Tibial artery (tissue), 4 donors: ENCODE data around the gene JHY.
A peak's percentile ranks its signal among the peaks of the same experiment; 100 is the strongest.

Experiments
- DNase-seq, 2 donors: peaks; one replicate each; pipeline ENCODE4 v3.0.0-alpha.2; 2019
- H3K27ac ChIP-seq, 2 donors: fragments of 200-600 bp; sonication (generic) in 1 of 2; 1 replicate in 1 of 2; 2 replicates in 1 of 2; pipeline ENCODE4 v1.5.1; 2018 to 2019; ENCODE audit warnings: mild to moderate bottlenecking in 1 of 2
- H3K27me3 ChIP-seq, 2 donors: fragments of 200-600 bp; sonication (generic) in 1 of 2; one replicate each; pipeline versions ENCODE4 v1.5.1 to v1.6.0; 2016 to 2019
- H3K36me3 ChIP-seq, 3 donors: fragments of 200-600 bp; sonication (generic) in 2 of 3; one replicate each; pipeline ENCODE4 v1.5.1; 2016 to 2019; ENCODE audit warnings: mild to moderate bottlenecking in 2 of 3
- H3K4me1 ChIP-seq, 4 donors: fragments of 200-600 bp; sonication (generic) in 2 of 4; 1 replicate in 3 of 4; 2 replicates in 1 of 4; pipeline ENCODE4 v1.5.1; 2016 to 2019
- H3K4me3 ChIP-seq, 2 donors: fragments of 200-600 bp; sonication (generic) in 1 of 2; 1 replicate in 1 of 2; 2 replicates in 1 of 2; pipeline ENCODE4 v1.5.1; 2018 to 2019; ENCODE audit warnings: mild to moderate bottlenecking in 2 of 2
- H3K9me3 ChIP-seq, 3 donors: fragments of 200-600 bp; sonication (generic) in 1 of 3; one replicate each; pipeline ENCODE4 v1.5.1; 2016 to 2019
- intact Hi-C: fragments of 100-400 bp; cut with DNase I; formaldehyde crosslinking; loops from one replicate; pipeline ENCODE4 v1.15.0; 2023; ENCODE audit warnings: low total_unique reads
- TF ChIP-seq, protein P1 (sequence below), 2 experiments: fragments of 200-600 bp in 1 of 2; fragments of 450-650 bp in 1 of 2; IDR thresholded peaks; one replicate each; pipeline ENCODE4 v1.5.1; 2017 to 2019; ENCODE audit warnings: antibody characterized with exemption in 2 of 2, mild to moderate bottlenecking in 1 of 2, moderate library complexity in 1 of 2

JHY gene

DNA sequence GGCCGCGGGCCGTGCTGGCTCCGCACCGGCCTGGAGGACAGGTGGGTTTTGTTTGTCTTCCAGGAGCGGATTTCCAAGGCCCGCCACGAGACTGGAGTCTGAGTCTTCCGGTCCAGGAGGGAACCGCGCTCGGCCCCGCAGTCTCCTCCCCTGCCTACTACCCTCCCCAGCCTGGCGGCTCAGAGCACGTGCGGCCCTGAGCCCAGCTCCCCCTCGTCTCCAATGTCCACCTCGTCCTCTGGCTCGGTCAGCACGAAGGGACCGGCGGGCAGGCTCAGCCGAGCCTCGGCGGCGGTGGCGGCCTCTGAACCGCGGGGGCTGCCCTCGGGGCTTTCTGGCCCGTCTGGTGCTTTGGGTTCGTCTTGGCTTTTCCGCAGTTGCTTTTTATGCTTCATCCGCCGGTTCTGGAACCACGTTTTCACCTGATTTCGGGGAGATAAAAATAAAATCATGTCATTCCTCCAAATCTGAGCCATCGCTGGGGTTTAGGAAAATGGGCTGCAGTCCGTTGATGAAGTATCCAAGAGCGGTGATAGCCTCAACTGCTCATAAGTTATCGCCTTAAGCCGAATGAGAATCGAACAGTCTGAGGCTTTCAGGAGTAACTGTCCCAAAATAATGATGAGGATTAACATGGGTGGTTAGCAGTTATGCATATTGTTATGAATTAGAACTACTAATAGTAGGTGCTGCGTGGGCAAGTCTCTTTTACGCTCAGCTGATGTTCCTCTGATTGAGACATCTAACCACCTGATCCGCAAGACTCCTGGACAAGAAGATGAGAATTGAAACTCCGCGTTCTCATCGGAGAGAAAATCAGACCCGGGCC, 95.1 kb downstream of the JHY start:
- H3K4me3 ChIP-seq: peak overlapping the region in 1 of 2 donors; percentile 34
- TF ChIP-seq, protein P1, sequence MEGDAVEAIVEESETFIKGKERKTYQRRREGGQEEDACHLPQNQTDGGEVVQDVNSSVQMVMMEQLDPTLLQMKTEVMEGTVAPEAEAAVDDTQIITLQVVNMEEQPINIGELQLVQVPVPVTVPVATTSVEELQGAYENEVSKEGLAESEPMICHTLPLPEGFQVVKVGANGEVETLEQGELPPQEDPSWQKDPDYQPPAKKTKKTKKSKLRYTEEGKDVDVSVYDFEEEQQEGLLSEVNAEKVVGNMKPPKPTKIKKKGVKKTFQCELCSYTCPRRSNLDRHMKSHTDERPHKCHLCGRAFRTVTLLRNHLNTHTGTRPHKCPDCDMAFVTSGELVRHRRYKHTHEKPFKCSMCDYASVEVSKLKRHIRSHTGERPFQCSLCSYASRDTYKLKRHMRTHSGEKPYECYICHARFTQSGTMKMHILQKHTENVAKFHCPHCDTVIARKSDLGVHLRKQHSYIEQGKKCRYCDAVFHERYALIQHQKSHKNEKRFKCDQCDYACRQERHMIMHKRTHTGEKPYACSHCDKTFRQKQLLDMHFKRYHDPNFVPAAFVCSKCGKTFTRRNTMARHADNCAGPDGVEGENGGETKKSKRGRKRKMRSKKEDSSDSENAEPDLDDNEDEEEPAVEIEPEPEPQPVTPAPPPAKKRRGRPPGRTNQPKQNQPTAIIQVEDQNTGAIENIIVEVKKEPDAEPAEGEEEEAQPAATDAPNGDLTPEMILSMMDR (IDR thresholded peaks at IDR 0.05): no peak
- H3K4me1 ChIP-seq: peaks cover 0 to 25% (median 18%) of the 10 kb centered on the region in 4 donors
- no peaks in the 10 kb centered on the region for H3K36me3 ChIP-seq
- intact Hi-C loops: no loop called here
- peaks cover 7 to 82% of the 10 kb centered on the region in 2 donors for H3K27me3 ChIP-seq
- DNase-seq: no peak
- no peak overlapping the region for H3K27ac ChIP-seq
- no peaks in the 10 kb centered on the region for H3K9me3 ChIP-seq

- DNase-seq: no peak
- intact Hi-C loops: no loop called here
- peaks cover 7 to 88% of the 10 kb centered on the region in 2 donors for H3K27me3 ChIP-seq
- no peaks in the 10 kb centered on the region for H3K36me3 ChIP-seq
- peaks cover 0 to 25% (median 18%) of the 10 kb centered on the region in 4 donors for H3K4me1 ChIP-seq
- TF ChIP-seq, protein P1 (IDR thresholded peaks at IDR 0.05): no peak
- H3K27ac ChIP-seq: no peak overlapping the region
- no peaks in the 10 kb centered on the region for H3K9me3 ChIP-seq
- H3K4me3 ChIP-seq: no peak overlapping the region
These were observed 95.7 kb downstream of the JHY start for GRCh38 chr11:122978299-122978620.

DNA sequence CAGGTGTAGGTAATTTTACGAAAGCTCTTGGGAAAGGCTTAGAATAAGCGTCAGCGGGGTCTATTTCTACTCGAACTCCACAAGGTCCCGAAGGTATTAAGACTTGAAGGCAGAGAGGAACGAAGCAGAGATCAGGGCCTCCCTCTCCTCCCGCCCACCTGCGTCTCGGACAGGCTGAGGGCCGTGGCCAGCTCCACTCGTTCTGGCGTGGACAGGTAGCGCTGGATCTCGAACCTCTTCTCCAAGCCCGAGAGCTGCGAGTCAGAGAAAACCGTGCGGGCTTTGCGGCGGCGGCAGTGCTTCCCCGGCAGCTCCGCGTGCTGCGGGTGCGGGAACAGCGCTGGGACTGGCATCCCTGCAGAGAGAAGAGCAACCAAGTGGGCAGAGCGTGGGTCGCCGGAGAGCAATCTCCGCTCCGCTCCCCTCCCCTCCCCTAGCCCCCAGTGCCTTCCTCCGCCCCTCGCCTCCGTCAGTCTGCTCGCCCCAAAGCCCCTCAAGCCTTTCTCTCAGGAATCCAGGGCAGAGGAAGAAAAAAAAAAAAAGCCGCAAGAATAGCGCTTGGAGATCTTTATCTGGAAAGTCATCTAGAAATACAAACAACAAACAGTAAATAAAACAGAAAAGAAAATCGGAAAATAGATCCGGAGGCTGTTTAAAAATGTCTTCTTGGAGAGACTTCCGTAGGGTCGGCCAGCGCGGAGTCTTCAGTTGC, 96.7 kb downstream of the JHY start:
- H3K27ac ChIP-seq: no peak overlapping the region
- H3K9me3 ChIP-seq: no peaks in the 10 kb centered on the region
- peaks cover 7 to 98% of the 10 kb centered on the region in 2 donors for H3K27me3 ChIP-seq
- H3K36me3 ChIP-seq: no peaks in the 10 kb centered on the region
- H3K4me3 ChIP-seq: no peak overlapping the region
- no peak for DNase-seq
- intact Hi-C loops: no loop called here
- H3K4me1 ChIP-seq: peaks cover 0 to 33% (median 22%) of the 10 kb centered on the region in 4 donors
- TF ChIP-seq, protein P1 (IDR thresholded peaks at IDR 0.05): no peak

DNA sequence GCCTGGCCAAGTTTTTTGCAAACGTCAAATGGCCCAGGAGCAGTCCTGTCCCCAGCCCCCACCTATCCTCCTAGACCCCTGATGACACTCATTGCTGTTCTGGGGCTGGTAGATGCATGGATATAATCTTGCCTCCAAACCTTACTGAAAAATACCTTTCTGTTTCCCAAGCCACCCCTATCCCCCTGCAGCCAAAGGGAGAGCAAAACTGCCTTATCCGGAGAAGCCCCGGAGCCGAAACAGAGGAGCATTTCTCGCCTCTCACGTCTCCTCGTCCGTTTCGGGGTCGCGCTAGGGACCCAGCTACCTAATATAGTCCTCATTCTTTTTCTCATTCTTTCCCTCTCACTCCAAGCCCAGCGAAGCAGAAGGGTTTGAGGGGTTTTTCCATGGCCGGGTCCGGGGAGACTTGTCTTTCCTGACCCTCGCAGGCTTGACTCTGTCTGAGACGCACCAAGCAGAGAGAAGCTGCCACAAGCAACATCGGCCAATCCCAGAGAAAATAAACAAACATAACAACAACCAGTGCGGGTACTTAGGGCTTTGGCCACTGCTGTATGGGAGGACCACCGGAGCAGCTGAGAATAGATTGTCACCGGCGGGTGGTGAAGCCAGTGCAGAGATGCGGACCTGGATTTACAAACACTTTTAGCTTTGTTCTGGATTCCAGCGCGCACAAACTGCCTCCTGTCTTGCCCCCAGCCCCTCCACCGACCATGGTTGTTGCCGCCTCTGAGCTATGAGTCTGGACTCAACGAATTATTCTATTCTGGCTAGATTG, 97.4 kb downstream of the JHY start:
- Histone ChIP-seq H3K9me3 (no peaks in the 10 kb centered on the region), H3K27me3 (peaks cover 7 to 99% of the 10 kb centered on the region in 2 donors), H3K4me3 (no peak overlapping the region), H3K36me3 (no peaks in the 10 kb centered on the region), H3K27ac (no peak overlapping the region), H3K4me1 (peaks cover 0 to 40% (median 29%) of the 10 kb centered on the region in 4 donors)
- DNase-seq: no peak
- intact Hi-C loops: no loop called here
- TF ChIP-seq, protein P1 (IDR thresholded peaks at IDR 0.05): no peak

- H3K4me3 ChIP-seq: no peak within 1 kb of the TSS
- intact Hi-C loops: no loop called here
- no peak within 1 kb of the TSS for H3K27ac ChIP-seq
- no peaks in the 10 kb centered on the region for H3K9me3 ChIP-seq
- H3K36me3 ChIP-seq: no peaks in the 10 kb centered on the region
- TF ChIP-seq, protein P1 (IDR thresholded peaks at IDR 0.05): no peak
- H3K27me3 ChIP-seq: peaks cover 7 to 100% of the 10 kb centered on the region in 2 donors
- no peak for DNase-seq
- peaks cover 0 to 38% (median 28%) of the 10 kb centered on the region in 4 donors for H3K4me1 ChIP-seq
These were observed 99.1 kb downstream of the JHY start, which contains the start of gene BSX for GRCh38 chr11:122981388-122982264. Gene BSX, minus strand, starts transcription at chr11:122981834. Its CDS starts 163 bp downstream, at chr11:122981671.
